Thyroid gland (tissue), 4 donors: ENCODE results near the gene VEPH1. TPM values are rescaled to one million over a fixed set of nuclear protein-coding genes. Genes with fewer than 3 reads are reported as not detected.

ENCODE experiments used
- DNase-seq, 2 donors: peaks; one replicate each; pipeline ENCODE4 v3.0.0-alpha.2; 2019
- H3K27ac ChIP-seq, 3 donors: fragments of 200-600 bp; sonication (generic); 1 replicate in 2 of 3; 2 replicates in 1 of 3; pipeline ENCODE4 v1.5.1; 2016 to 2019; ENCODE audit warnings: mild to moderate bottlenecking in 1 of 3, moderate library complexity in 1 of 3
- H3K27me3 ChIP-seq: fragments of 200-600 bp; sonication (generic); one replicate; pipeline ENCODE4 v1.5.1; 2019
- H3K36me3 ChIP-seq, 2 donors: fragments of 200-600 bp; sonication (generic); one replicate each; pipeline ENCODE4 v1.5.1; 2016 to 2019
- H3K4me1 ChIP-seq, 2 donors: fragments of 200-600 bp; sonication (generic); one replicate each; pipeline ENCODE4 v1.5.1; 2017 to 2019
- H3K4me3 ChIP-seq, 3 donors: fragments of 200-600 bp; sonication (generic); replicated peaks in 1 of 3; 1 replicate in 2 of 3; 2 replicates in 1 of 3; pipeline ENCODE4 v1.5.1; 2016; ENCODE audit warnings: mild to moderate bottlenecking in 1 of 3
- H3K9me3 ChIP-seq: fragments of 200-600 bp; sonication (generic); one replicate; pipeline ENCODE4 v1.5.1; 2017
- CTCF ChIP-seq, 6 experiments: fragments of 200-600 bp in 3 of 6; fragments of 450-650 bp in 3 of 6; sonication (generic) in 3 of 6; IDR thresholded peaks; one replicate each; pipeline ENCODE4 v1.5.1; 2016 to 2019; ENCODE audit warnings: antibody characterized with exemption in 6 of 6, mild to moderate bottlenecking in 2 of 6, inconsistent platforms in 1 of 6, moderate library complexity in 1 of 6
- POLR2A ChIP-seq, 2 donors: fragments of 450-650 bp; IDR thresholded peaks; one replicate each; pipeline ENCODE4 v1.6.1; 2017; ENCODE audit warnings: antibody characterized with exemption in 2 of 2, mild to moderate bottlenecking in 2 of 2, moderate library complexity in 1 of 2
- WGBS, 2 donors: methylation state at CpG; one replicate each; pipeline ENCODE4 v1.1.5; 2017; 5-methylcytosine and 5-hydroxymethylcytosine counted together
- intact Hi-C: fragments of 100-400 bp; cut with DNase I; formaldehyde crosslinking; loops from one replicate; pipeline ENCODE4 v1.15.1; 2023
- total RNA-seq, 4 donors: library from RNA; depleted of rRNA; stranded (reverse); fragments of >200 nt; gene quantifications; one replicate each; pipeline ENCODE4 v1.2.3, GENCODE V29; 2016

VEPH1 gene
- total RNA-seq, 4 donors from 2014 or later, result 1.7 to 12.0 (median 5.0) TPM

- H3K4me1 ChIP-seq, result no peaks in the 10 kb centered on the region
- TF ChIP-seq POLR2A (IDR thresholded peaks at IDR 0.05), result no peak
- TF ChIP-seq CTCF (IDR thresholded peaks at IDR 0.05), result no peak
- no peaks in the 10 kb centered on the region for H3K9me3 ChIP-seq
- no peaks in the 10 kb centered on the region for H3K27me3 ChIP-seq
- no peak for DNase-seq
- intact Hi-C loops, result no loop called here
- H3K27ac ChIP-seq, result no peak overlapping the region
- WGBS, 2 donors, result 84 to 85% methylated on average over 5 of the region's 5 CpGs
- H3K36me3 ChIP-seq, result no peaks in the 10 kb centered on the region
- no peak overlapping the region for H3K4me3 ChIP-seq
Observed at GRCh38 chr3:157515398-157515797, 12.2 kb upstream of the VEPH1 start.

DNA sequence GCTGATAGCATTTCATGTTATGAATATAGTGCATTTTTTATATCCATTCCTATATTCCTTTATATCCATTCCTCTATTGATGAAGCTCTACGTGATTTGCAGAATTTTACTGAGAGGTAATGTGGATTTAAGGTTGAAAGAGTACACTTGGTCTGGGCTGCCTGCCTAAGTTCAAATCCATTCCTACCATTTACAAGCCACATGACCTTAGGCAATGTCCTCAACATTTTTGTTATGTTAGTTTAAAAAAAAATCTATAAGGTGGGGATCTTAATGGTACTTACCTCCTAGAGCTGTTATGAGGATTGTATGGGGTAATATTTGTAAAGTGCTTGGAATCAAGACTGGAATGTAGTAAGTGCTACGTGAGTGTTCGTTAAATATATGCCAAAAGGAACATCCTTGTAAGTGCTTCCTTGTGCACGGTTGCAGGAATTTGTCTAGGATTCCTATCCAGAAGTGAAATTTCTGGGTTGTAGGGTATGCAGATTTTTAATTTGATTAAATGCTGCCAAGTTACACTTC is 11.2 kb upstream of the VEPH1 start:
- Histone ChIP-seq H3K27ac (no peak overlapping the region), H3K4me1 (no peaks in the 10 kb centered on the region), H3K4me3 (no peak overlapping the region), H3K36me3 (no peaks in the 10 kb centered on the region), H3K9me3 (no peaks in the 10 kb centered on the region), H3K27me3 (no peaks in the 10 kb centered on the region)
- intact Hi-C loops, result no loop called here
- no peak for TF ChIP-seq CTCF (IDR thresholded peaks at IDR 0.05)
- no peak for TF ChIP-seq POLR2A (IDR thresholded peaks at IDR 0.05)
- WGBS, 2 donors, result 75 to 78% methylated on average over 4 of the region's 4 CpGs
- DNase-seq, result no peak

DNA sequence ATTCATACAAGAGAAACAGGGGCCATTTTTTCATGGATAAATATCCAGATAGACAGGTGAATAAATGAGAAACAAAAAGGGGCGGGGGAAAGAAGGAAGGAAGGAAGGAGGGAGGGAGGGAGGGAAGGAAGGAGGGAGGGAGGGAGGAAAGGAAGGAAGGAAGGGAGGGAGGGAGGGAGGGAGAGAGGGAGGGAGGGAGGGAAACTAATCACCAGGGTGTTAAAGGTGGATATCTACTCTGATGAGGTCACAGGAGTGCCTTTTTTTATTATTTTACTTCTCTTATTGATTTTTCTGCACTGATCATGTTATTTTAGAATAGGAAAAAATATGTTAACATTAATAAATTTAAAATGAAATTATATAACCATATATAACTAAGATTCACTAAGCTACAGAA is 10.4 kb upstream of the VEPH1 start:
- 83 to 89% methylated on average over 1 of the region's 1 CpG for WGBS, 2 donors

DNA sequence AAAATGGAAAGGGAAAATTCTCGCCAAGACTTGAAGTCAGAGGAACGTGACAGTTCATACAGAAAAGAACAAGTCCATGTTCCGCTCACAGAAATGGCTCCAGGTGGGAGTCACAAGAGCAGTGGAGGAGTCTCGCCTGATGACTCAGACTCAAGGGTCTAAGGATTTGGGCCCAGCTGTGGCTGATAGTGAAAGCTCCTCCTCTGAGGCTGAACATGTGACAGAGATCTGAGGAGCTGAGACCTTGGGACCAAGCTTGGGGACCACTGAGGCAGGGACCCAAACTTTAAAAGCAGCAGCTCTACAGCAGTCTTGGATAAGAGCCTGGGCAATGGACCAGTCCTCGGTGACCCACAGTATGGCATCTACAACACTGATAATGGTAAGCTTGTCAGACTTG is 9.3 kb upstream of the VEPH1 start:
- no peaks in the 10 kb centered on the region for H3K9me3 ChIP-seq
- no peaks in the 10 kb centered on the region for H3K4me1 ChIP-seq
- no peak overlapping the region for H3K27ac ChIP-seq
- 93 to 95% methylated on average over 5 of the region's 5 CpGs for WGBS, 2 donors
- intact Hi-C loops, result no loop called here
- no peak for TF ChIP-seq CTCF (IDR thresholded peaks at IDR 0.05)
- no peak for TF ChIP-seq POLR2A (IDR thresholded peaks at IDR 0.05)
- DNase-seq, result no peak
- no peaks in the 10 kb centered on the region for H3K27me3 ChIP-seq
- H3K4me3 ChIP-seq, result no peak overlapping the region
- H3K36me3 ChIP-seq, result no peaks in the 10 kb centered on the region

More for the DNA sequence above, 10.4 kb upstream of the VEPH1 start:
- DNase-seq, result no peak
- H3K27me3 ChIP-seq, result no peaks in the 10 kb centered on the region
- TF ChIP-seq CTCF (IDR thresholded peaks at IDR 0.05) (no peak), POLR2A (IDR thresholded peaks at IDR 0.05) (no peak)
- H3K9me3 ChIP-seq, result no peaks in the 10 kb centered on the region
- intact Hi-C loops, result no loop called here
- no peak overlapping the region for H3K4me3 ChIP-seq
- H3K27ac ChIP-seq, result no peak overlapping the region
- H3K36me3 ChIP-seq, result no peaks in the 10 kb centered on the region
- H3K4me1 ChIP-seq, result no peaks in the 10 kb centered on the region

DNA sequence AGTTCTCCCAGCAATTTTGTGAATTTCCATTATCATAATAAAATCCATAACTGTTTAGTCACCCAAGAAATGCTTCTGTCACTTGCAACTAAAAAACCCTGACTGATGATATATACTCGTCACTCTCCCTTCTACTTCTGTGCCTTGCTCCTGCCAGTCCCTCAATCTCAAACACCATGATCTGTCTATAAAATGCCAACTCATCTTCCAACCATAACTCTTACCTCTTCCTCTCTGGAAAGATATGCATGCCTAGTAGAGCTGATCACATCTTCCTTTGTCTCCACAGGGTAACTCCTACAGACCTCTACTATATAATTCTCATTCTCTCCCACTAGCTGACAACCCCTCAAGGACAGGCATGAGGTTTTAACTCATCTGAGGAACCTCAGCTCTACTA is 5.2 kb upstream of the VEPH1 start:
- intact Hi-C loops, result no loop called here
- WGBS, 2 donors, result 88 to 92% methylated on average over 1 of the region's 1 CpG
- Histone ChIP-seq H3K4me1 (no peaks in the 10 kb centered on the region), H3K9me3 (no peaks in the 10 kb centered on the region), H3K27me3 (no peaks in the 10 kb centered on the region), H3K36me3 (no peaks in the 10 kb centered on the region), H3K4me3 (no peak overlapping the region), H3K27ac (no peak overlapping the region)
- no peak for DNase-seq
- no peak for TF ChIP-seq POLR2A (IDR thresholded peaks at IDR 0.05)
- TF ChIP-seq CTCF (IDR thresholded peaks at IDR 0.05), result no peak
